K562 (cell line): Measurements from ENCODE around the gene LY6G5B. TPM values are rescaled to one million over a fixed set of nuclear protein-coding genes. Genes with fewer than 3 reads are reported as not detected.

Source experiments
- CBFA2T2 ChIP-seq: fragments of 450-650 bp; conservative IDR thresholded peaks from 2 replicates; pipeline ENCODE4 v1.6.1; 2017; ENCODE audit warnings: mild to moderate bottlenecking
- CCAR2 ChIP-seq: fragments of 200-400 bp; formaldehyde crosslinking; IDR thresholded peaks from 2 replicates; pipeline ENCODE4 v1.6.1; 2017; ENCODE audit warnings: mild to moderate bottlenecking, low read depth, low read length
- CREM ChIP-seq: IDR thresholded peaks from 2 replicates; pipeline ENCODE4 v1.6.1; 2014; ENCODE audit warnings: antibody characterized with exemption, low read depth
- ELF4 ChIP-seq: fragments of 450-650 bp; formaldehyde crosslinking; IDR thresholded peaks from 2 replicates; pipeline ENCODE4 v1.4.0; 2022; ENCODE audit warnings: missing genetic modification characterization
- ETV5 ChIP-seq: sonication (generic); formaldehyde crosslinking; IDR thresholded peaks from 2 replicates; pipeline ENCODE4 v1.4.0; 2020; ENCODE audit warnings: low read depth, mild to moderate bottlenecking, missing genetic modification reagents
- FOSL1 ChIP-seq: fragments of 200-800 bp; sonication (Bioruptor generic); conservative IDR thresholded peaks from 2 replicates; pipeline ENCODE4 v1.6.1; 2016; ENCODE audit warnings: missing genetic modification characterization, missing compliant biosample characterization
- GTF2E2 ChIP-seq: fragments of 200-800 bp; sonication (Bioruptor generic); IDR thresholded peaks from 2 replicates; pipeline ENCODE4 v1.6.1; 2016; ENCODE audit warnings: missing genetic modification characterization, missing compliant biosample characterization
- HIVEP1 ChIP-seq: fragments of 250-450 bp; sonication (Bioruptor Pico); IDR thresholded peaks from 2 replicates; pipeline ENCODE4 v1.4.0; 2020; ENCODE audit warnings: mild to moderate bottlenecking
- HMBOX1 ChIP-seq: sonication (generic); IDR thresholded peaks from 2 replicates; pipeline ENCODE4 v1.6.1; 2016
- JUNB ChIP-seq: fragments of 450-650 bp; formaldehyde crosslinking; conservative IDR thresholded peaks from 2 replicates; pipeline ENCODE4 v1.4.0; 2020; ENCODE audit warnings: mild to moderate bottlenecking
- KDM2B ChIP-seq: fragments of 250-450 bp; sonication (Bioruptor Pico); IDR thresholded peaks from 2 replicates; pipeline ENCODE4 v1.8.0; 2021; ENCODE audit warnings: mild to moderate bottlenecking, moderate library complexity
- KDM5B ChIP-seq: fragments of 200-600 bp; sonication (generic); IDR thresholded peaks from 2 replicates; pipeline ENCODE4 v1.6.1; 2012; ENCODE audit warnings: low read depth, mild to moderate bottlenecking, moderate library complexity, low read length, control low read depth, inconsistent platforms; ENCODE audit not compliant: insufficient replicate concordance
- LCOR ChIP-seq: sonication (generic); formaldehyde crosslinking; IDR thresholded peaks from 2 replicates; pipeline ENCODE4 v1.8.0; 2022; ENCODE audit warnings: mild to moderate bottlenecking, missing genetic modification reagents
- MYC ChIP-seq, 2 experiments: fragments of 250-450 bp in 1 of 2; sonication (Bioruptor Pico) in 1 of 2; IDR thresholded peaks; 2 replicates each; pipeline versions ENCODE4 v1.5.1 to v1.6.1; 2012 to 2021; ENCODE audit warnings: low read depth in 2 of 2, borderline replicate concordance in 1 of 2, improper control_type of control experiment in 1 of 2, low read length in 1 of 2, mild to moderate bottlenecking in 1 of 2, moderate library complexity in 1 of 2
- PHF8 ChIP-seq: fragments of 200-600 bp; sonication (generic); IDR thresholded peaks from 2 replicates; pipeline ENCODE4 v1.6.1; 2012; ENCODE audit warnings: mixed run types, mild to moderate bottlenecking, inconsistent platforms, low read length, moderate library complexity, borderline replicate concordance
- POLR2G ChIP-seq: fragments of 200-400 bp; formaldehyde crosslinking; IDR thresholded peaks from 2 replicates; pipeline ENCODE4 v1.6.1; 2017; ENCODE audit warnings: low read depth, mild to moderate bottlenecking, antibody characterized with exemption, low read length, moderate library complexity
- RBM39 ChIP-seq: fragments of 200-400 bp; formaldehyde crosslinking; optimal IDR thresholded peaks from 2 replicates; pipeline ENCODE3; 2018; ENCODE audit warnings: low read depth, low read length
- SAFB2 ChIP-seq: fragments of 200-400 bp; formaldehyde crosslinking; IDR thresholded peaks from 2 replicates; pipeline ENCODE4 v1.6.1; 2018; ENCODE audit warnings: borderline replicate concordance, low read length, low read depth, moderate library complexity; ENCODE audit not compliant: severe bottlenecking
- TEAD4 ChIP-seq, 2 experiments: sonication (generic) in 1 of 2; formaldehyde crosslinking in 1 of 2; IDR thresholded peaks; 2 replicates each; pipeline versions ENCODE4 v1.6.1 to v1.8.0; 2012 to 2022; ENCODE audit warnings: borderline replicate concordance in 1 of 2, inconsistent platforms in 1 of 2, low read length in 1 of 2, mild to moderate bottlenecking in 1 of 2, missing genetic modification reagents in 1 of 2
- ZKSCAN8 ChIP-seq: fragments of 200-800 bp; sonication (Bioruptor generic); IDR thresholded peaks from 2 replicates; pipeline ENCODE4 v1.6.1; 2016; ENCODE audit warnings: missing genetic modification characterization, missing compliant biosample characterization
- ZNF431 ChIP-seq: sonication (generic); formaldehyde crosslinking; IDR thresholded peaks from 2 replicates; pipeline ENCODE4 v1.8.0; 2022; ENCODE audit warnings: mild to moderate bottlenecking, missing genetic modification reagents
- ZNF77 ChIP-seq: fragments of 250-450 bp; sonication (Bioruptor Pico); IDR thresholded peaks from 2 replicates; pipeline ENCODE4 v1.5.0; 2020
- polyA plus RNA-seq, 8 experiments: library from polyadenylated mRNA; depleted of rRNA in 4 of 8; stranded (reverse) in 5 of 8; unstranded in 3 of 8; fragments of >200 nt; fragmentation: Nextera tagmentation in 2 of 8; fragmentation: Illumina TruSeq in 1 of 8; extraction: Ambion mirVana in 2 of 8; extraction: Trizol in 1 of 8; gene quantifications; 2 replicates each; pipeline versions ENCODE4 v1.2.1 to v1.2.3, GENCODE V29; 2011 to 2014; ENCODE audit warnings: inconsistent platforms in 1 of 8, missing spikeins in 1 of 8
- total RNA-seq, 7 experiments: library from RNA; depleted of rRNA in 6 of 7; stranded (reverse); fragments of >200 nt in 6 of 7; fragmentation: Illumina TruSeq in 2 of 7; extraction: Trizol in 2 of 7; gene quantifications; 2 replicates each; pipeline versions ENCODE4 v1.2.1 to v1.2.3, GENCODE V29; 2011 to 2021; ENCODE audit warnings: low replicate concordance in 1 of 7
- TF ChIP-seq, protein P1 (sequence below): fragments of 450-650 bp; formaldehyde crosslinking; IDR thresholded peaks from 2 replicates; pipeline ENCODE4 v1.4.0; 2020; ENCODE audit warnings: mild to moderate bottlenecking, moderate library complexity
- TF ChIP-seq, protein P2 (sequence below): fragments of 450-650 bp; formaldehyde crosslinking; IDR thresholded peaks from 2 replicates; pipeline ENCODE4 v1.4.0; 2022; ENCODE audit warnings: missing genetic modification characterization

LY6G5B gene
- total and polyA plus RNA-seq, 9 of the 15 experiments (the other 6 are each of a cell fraction or from before 2014, with no cell fraction given): 6.0 to 27.0 (median 7.5) TPM

DNA sequence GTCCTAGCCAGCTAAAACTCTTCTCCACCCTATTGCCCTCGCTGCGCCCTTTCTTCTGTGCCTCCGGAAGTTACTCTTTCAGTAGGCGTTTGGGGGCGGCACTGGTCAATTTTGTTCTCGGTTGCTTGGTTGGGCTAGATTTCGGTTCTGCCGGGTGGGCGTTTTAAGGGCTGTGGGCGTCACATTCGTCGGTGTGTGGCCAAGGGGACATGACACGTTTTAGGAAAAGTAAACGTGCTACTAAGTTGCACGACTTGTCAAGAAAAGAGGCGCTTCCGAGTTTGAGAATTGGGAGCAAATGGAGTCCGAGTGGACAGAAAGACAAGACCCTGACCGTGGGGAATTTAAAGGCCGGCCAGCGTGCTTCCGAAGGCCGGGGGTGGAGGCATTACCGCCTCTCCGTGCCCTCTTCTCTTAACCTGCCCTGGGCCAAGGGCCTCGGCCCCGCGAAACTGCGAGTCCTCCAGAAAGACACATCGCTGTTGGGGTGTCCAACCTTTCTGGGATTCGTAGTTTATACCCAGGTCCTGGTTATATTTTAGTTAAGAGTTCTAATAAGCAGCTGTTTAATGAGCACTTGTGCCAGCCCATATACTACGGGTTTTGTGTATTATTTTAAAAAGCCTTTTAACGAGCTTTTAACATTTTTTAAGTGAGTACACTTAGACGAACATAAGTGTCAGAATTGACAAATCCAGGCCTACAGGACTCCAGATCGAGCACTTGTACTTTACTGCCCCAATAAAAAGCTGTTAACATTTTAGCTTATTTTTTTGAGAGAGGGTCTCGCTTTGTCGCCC, 16.7 kb upstream of the LY6G5B start (continued):
- TF ChIP-seq KDM5B (peak; percentile 97), ELF4 (CRISPR knock-in tag) (peak; percentile 73; the same call in 1 of the 2 replicates), MYC (IDR thresholded peaks at IDR 0.05; ENCODE audit: low read depth, low read length) (no peak), MYC (CRISPR knock-in tag; IDR thresholded peaks at IDR 0.05; ENCODE audit: borderline replicate concordance, low read depth) (peak; percentile 82; the same call in 1 of the 2 replicates), SAFB2 (no peak), HIVEP1 (CRISPR knock-in tag) (no peak), HMBOX1 (peak; percentile 68; the same call in 1 of the 2 replicates), TEAD4 (IDR thresholded peaks at IDR 0.05; ENCODE audit: low read length) (peak; percentile 71), TEAD4 (CRISPR knock-in tag; IDR thresholded peaks at IDR 0.05; ENCODE audit: borderline replicate concordance) (no peak), POLR2G (peak; percentile 66), ZKSCAN8 (CRISPR knock-in tag) (no peak), CREM (peak; percentile 19; the same call in 1 of the 2 replicates), CBFA2T2 (no peak), KDM2B (0 out of 2 replicates have a peak, but pooled peaks have one; percentile 54), PHF8 (peak; percentile 71; the same call in 1 of the 2 replicates), CCAR2 (0 out of 2 replicates have a peak, but pooled peaks have one; percentile 64), ZNF77 (CRISPR knock-in tag) (peak; percentile 85), GTF2E2 (tag) (peak; percentile 92; the same call in 1 of the 2 replicates), RBM39 (peak; percentile 95), FOSL1 (tag) (peak; percentile 0), ETV5 (CRISPR knock-in tag) (peak; percentile 99), ZNF431 (0 out of 2 replicates have a peak, but pooled peaks have one; percentile 60), LCOR (peak; percentile 2; the same call in 1 of the 2 replicates), JUNB (CRISPR knock-in tag) (no peak)
- TF ChIP-seq, protein P1, sequence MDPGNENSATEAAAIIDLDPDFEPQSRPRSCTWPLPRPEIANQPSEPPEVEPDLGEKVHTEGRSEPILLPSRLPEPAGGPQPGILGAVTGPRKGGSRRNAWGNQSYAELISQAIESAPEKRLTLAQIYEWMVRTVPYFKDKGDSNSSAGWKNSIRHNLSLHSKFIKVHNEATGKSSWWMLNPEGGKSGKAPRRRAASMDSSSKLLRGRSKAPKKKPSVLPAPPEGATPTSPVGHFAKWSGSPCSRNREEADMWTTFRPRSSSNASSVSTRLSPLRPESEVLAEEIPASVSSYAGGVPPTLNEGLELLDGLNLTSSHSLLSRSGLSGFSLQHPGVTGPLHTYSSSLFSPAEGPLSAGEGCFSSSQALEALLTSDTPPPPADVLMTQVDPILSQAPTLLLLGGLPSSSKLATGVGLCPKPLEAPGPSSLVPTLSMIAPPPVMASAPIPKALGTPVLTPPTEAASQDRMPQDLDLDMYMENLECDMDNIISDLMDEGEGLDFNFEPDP (CRISPR knock-in tag): peak; percentile 47; the same call in 1 of the 2 replicates
- TF ChIP-seq, protein P2, sequence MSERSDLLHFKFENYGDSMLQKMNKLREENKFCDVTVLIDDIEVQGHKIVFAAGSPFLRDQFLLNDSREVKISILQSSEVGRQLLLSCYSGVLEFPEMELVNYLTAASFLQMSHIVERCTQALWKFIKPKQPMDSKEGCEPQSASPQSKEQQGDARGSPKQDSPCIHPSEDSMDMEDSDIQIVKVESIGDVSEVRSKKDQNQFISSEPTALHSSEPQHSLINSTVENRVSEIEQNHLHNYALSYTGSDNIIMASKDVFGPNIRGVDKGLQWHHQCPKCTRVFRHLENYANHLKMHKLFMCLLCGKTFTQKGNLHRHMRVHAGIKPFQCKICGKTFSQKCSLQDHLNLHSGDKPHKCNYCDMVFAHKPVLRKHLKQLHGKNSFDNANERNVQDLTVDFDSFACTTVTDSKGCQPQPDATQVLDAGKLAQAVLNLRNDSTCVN (CRISPR knock-in tag): peak; percentile 6; the same call in 1 of the 2 replicates
